Retina (tissue), 1 donor: Measurements from ENCODE around the gene RYR2.

ENCODE experiments used
- DNase-seq: peaks from one replicate; pipeline ENCODE4 v3.0.0-alpha.2; 2016

The RYR2 gene

DNA sequence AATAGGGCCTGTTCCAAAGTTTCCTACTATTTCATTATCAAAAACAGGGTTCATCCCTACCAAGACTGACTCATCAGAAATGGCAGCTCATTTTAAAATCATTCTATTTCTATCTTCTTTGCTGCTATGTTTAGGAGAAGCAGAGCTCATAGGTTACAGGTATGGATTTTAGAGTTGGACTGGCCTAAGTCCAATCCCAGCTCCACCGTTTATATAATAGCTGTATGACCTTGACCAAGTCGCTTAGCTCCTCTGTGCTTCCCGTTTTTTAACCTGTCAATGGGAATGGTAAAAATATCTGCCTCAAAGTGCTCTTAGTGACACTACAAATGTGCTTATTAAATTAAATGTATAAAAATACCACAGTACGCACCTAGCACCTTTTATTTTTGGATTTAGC lies 436.1 kb downstream of the RYR2 start:
- no peak for DNase-seq

DNA sequence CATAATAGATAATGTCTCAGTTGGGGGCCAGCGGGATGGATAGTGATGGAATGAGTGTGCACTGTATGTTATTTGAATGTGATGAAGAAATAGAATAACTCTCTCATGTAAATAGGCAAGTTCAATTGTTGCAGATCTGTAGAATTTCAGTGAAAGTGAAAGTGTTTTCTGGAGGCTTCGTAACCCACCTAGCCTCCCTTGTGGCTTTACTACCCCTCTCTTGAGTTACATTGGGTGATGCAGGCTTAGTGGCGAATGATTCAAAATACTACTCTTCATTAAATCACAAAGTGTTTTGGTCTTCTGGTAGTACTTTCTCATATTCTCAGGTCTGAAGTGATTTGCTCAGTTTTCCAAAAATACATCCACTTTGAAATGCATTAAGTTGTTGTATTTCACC lies 436.9 kb downstream of the RYR2 start:
- no peak for DNase-seq

GRCh38 chr1:237482777-237483176 lies 440.8 kb downstream of the RYR2 start:
- no peak for DNase-seq

- no peak for DNase-seq
Observed at GRCh38 chr1:237492359-237492758, 450.4 kb downstream of the RYR2 start.

GRCh38 chr1:237500566-237500965 lies 458.6 kb downstream of the RYR2 start:
- no peak for DNase-seq

GRCh38 chr1:237503292-237503691 lies 461.3 kb downstream of the RYR2 start:
- no peak for DNase-seq

GRCh38 chr1:237507005-237507404 lies 465.0 kb downstream of the RYR2 start:
- DNase-seq: no peak

GRCh38 chr1:237509748-237510147 lies 467.8 kb downstream of the RYR2 start:
- no peak for DNase-seq

DNA sequence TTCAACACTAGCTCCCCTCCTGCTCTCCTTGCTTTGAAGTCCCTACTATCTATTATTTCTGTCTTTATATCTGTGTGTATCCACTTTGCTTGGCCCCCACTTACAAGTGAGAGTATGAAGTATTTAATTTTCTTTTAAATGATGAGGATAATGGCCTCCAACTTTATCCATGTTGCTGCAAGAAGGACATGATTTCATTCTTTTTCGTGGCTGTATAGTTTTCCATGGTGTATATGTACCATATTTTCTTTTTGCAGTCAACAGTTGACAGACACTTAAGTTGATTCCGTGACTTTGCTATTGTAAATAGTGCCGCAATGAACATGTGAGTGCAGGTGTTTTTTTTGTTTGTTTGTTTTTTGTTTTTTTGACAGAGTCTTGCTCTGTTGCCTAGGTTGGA lies 483.1 kb downstream of the RYR2 start:
- DNase-seq: no peak

DNA sequence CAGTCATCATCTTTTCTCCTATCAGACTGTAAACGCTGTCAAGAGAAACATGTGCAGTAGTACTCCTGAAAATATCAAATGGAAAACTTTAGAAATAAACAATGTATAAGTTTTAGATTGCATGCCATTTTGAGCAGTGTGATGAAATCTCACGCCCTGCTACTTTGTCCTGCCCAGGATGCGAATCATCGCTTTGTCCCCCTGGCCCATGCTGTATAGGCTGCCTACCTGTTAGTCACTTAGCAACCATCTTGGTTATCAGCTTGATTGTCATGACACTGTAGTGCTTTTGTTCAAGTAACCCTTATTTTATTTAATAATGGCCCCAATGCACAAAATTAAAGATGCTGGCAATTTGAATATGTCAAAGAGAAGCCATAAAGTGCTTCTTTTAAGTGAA lies 485.8 kb downstream of the RYR2 start:
- DNase-seq: no peak

DNA sequence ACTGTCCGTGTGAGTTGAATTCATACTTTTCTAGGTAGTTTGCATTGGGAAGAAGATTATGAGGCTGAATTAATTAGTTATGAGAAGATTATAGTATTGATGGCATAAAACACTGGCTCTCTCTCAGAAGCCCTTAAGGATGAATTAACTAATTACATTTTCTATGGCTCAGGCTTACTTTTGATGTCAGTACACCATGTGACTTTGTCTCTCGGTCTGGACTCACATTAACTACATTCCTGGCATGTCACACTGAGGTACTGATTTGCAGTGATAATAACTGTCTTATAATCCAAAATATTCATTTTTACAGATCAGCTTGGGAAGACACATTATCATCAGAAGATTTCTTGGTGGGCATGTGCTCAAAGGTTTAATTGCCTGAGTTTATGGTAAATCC lies 486.6 kb downstream of the RYR2 start:
- no peak for DNase-seq

GRCh38 chr1:237539055-237539454 lies 497.1 kb downstream of the RYR2 start:
- DNase-seq: no peak

DNA sequence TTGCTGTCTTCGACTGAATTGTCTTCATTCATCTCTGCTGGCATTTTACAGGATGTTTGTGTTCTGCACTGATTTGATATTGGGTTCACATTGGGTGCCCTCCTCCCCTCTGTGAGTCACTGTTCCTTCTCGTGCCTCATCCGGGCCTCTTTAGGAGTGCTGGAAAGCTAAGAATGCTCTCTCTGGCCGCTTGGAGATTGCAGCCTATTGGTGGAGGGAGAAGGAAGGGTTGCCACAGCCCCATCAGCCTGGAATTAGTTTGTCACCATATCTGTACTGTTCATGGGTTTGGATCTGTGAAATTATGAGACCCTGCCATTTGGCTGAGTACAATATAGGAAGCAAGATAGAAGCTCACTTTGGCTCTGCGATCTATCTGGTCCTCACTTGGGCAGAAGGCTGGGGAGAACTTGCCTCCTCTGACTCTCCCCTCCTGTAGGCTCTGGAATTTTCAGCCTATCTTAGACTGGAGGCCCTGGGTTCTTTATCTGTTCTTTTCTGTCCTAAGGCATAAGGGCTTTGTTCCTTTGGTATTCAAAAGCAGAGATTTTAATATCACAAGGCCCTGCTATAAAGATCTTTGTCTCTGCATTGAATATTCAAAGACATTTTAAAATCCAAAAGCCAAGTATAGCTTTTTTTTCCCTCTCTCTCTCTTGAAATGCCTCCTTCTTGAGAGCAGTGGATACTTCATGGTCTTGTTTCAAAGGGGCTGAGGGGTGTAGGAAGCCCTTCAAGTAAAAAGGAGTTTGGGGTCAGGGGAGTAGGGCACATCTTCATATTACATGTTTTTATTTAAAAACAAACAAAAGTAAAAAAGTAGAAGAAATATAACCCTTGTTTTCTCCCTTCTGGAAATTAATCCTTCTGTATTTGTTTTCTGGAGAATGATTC lies 500.8 kb downstream of the RYR2 start:
- DNase-seq: peak; percentile 13

DNA sequence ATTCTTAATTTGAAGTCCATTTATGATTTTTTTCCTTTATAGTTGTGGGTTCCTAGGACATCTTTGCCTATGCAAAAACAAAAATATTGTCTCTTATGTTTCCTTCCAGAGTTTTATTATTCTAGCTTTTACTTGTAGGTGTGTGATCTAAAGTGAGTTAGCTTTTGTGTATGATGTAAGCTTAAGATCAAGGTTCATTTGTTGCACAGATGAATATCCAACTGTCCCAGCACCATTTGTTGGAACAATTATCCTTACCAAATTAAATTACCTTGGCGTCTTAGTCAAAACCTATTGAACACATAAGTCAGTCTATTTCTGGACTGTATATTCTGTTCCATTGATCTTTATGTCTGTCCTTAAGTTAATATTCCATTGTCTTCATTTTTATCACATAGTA lies 511.1 kb downstream of the RYR2 start:
- no peak for DNase-seq

DNA sequence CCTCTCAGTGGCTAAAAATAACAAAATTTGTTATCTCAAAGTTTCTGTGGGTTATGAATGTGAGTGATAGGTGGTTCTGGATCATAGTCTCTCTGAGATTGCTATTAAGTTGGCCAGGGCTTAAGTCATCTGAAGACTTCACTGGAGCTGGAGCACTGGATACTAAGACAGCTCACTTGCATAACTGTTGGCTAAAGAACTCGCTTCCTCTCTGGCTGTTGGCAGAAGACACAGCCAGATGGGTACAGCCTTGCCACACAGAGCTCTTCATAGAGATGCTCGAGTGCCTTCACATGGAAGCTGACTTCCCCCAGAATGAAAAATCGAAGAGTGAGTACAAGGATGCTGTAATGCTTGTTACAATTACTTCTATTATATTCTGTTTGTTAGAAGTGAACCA lies 514.9 kb downstream of the RYR2 start:
- DNase-seq: no peak

DNA sequence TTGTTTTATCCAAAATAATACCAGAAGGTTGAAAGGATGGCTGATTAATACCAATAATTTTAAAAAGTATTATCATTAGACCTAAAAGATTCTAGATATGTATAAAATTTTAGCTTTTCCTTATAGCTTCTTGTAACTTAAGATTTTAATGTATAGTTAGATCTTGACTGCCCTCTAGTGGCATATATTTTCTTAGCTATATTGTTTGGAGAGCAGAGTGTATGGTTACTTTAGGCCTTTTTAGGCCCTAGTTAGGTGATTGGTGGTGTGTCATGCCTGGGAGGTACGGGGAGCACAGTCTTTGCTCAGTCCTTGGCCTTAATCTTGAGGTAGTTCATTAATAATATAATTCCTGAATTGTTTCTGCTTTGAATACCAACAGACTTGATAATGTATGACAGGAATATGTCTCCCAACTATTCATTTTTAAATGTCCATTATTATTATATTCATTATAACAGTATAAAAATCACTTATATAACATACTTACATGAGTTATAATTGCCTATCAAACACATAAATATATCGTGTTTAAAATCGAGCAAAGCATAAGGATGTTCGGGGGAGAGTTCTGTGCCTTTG lies 520.3 kb downstream of the RYR2 start:
- peak; percentile 27 for DNase-seq

DNA sequence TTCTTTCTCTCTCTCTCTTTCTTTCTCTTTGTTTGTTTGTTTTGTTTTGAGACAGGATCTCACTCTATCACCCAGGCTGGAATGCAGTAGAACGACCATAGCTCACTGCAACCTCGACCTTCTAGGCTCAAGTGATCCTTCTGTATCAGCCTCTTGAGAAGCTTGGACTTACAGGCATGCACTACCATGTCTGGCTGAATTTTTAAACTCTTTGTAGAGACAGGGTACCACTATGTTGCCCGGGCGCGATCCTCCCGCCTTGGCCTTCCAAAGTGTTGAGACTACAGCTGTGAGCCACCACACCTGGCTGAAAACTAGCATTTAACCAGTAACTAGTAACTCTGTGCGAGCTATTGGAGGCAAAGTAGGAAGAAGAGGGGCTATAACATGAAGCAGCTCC lies 523.3 kb downstream of the RYR2 start:
- DNase-seq: no peak

DNA sequence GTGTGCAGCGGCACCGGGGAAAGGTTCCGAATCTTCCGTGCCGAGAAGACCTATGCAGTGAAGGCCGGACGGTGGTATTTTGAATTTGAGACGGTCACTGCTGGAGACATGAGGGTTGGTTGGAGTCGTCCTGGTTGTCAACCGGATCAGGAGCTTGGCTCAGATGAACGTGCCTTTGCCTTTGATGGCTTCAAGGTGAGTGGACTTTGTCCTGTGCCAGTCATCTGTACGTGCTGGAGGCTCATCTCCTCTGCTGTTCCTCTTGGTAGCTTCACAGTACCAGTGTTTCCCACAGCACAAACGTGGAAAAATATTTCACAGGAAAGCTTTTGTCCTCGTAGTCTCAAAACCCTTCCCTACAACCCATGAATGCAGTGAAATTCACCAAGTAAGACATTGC lies 524.6 kb downstream of the RYR2 start:
- DNase-seq: no peak

DNA sequence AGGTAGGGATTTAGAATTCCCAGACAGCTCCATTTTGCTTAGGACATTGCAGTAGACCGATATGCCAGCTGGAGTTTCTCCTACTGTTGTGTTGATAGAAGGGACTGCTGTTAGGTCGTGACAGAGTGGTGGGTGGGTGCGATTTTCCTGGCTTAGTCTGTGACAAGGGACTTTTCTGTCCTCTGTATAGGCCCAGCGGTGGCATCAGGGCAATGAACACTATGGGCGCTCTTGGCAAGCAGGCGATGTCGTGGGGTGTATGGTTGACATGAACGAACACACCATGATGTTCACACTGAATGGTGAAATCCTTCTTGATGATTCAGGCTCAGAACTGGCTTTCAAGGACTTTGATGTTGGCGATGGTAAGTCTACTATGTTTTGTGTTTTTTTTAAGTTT lies 527.0 kb downstream of the RYR2 start:
- DNase-seq: no peak

- DNase-seq: no peak
Observed at GRCh38 chr1:237570530-237570929, 528.5 kb downstream of the RYR2 start.

- no peak for DNase-seq
Observed at GRCh38 chr1:237574536-237574935, 532.6 kb downstream of the RYR2 start.

- DNase-seq: no peak
Observed at GRCh38 chr1:237578540-237578939, 536.6 kb downstream of the RYR2 start.

DNA sequence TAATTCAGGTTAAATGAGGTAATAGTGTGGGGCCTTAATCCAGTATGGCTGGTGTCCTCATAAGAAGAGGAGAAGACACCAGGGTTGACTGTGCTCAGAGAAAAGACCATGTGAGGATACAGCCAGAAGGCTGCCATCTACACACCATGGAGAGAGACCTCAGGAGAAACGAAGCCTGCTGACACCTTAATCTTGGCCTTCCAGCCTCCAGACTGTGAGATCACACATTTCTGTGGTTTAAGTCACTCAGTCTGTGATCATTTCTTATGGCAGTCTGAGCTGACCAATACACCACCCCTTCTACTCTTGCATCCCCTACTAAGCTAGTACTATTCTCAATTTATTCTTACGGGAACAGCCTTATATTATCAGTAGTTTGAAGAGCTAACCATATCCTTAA lies 538.7 kb downstream of the RYR2 start:
- no peak for DNase-seq

- DNase-seq: no peak
Observed at GRCh38 chr1:237583270-237583669, 541.3 kb downstream of the RYR2 start.

GRCh38 chr1:237583756-237584155 lies 541.8 kb downstream of the RYR2 start:
- no peak for DNase-seq
